Left kidney (tissue), 2 donors: ENCODE results near the gene PDCD2. TPM values are rescaled to one million over a fixed set of nuclear protein-coding genes. Genes with fewer than 3 reads are reported as not detected.
"Not testable (repeated sequence)": the region's sequence is repeated elsewhere in the genome, so short reads cannot be mapped to it uniquely, and the experiment has no call there.

Experiments
- DNase-seq: peaks from one replicate; pipeline ENCODE4 v3.0.0-alpha.2; 2013
- polyA plus RNA-seq: library from polyadenylated mRNA; unstranded; fragments of 120-200 nt; gene quantifications from one replicate; pipeline ENCODE4 v1.2.1, GENCODE V29; 2013; ENCODE audit not compliant: insufficient read length

Gene PDCD2
- polyA plus RNA-seq, 1 donor = 85.1 TPM

- DNase-seq = no peak
Measured at GRCh38 chr6:170553534-170554012, 30.9 kb downstream of the PDCD2 start.

- DNase-seq = peak; percentile 93
Measured at GRCh38 chr6:170552765-170553533, 31.5 kb downstream of the PDCD2 start, which contains the start of gene PSMB1. Gene PSMB1, minus strand, starts transcription at chr6:170553307. Its CDS starts 65 bp downstream, at chr6:170553242.

GRCh38 chr6:170545405-170545804 is 39.0 kb downstream of the PDCD2 start:
- DNase-seq = no peak

- DNase-seq = no peak
Measured at GRCh38 chr6:170542031-170542719, 42.3 kb downstream of the PDCD2 start.

GRCh38 chr6:170537329-170537728 is 47.1 kb downstream of the PDCD2 start:
- no peak for DNase-seq

GRCh38 chr6:170536671-170537070 is 47.8 kb downstream of the PDCD2 start:
- no peak for DNase-seq

- no peak for DNase-seq
Measured at GRCh38 chr6:170535004-170535403, 49.4 kb downstream of the PDCD2 start.

- no peak for DNase-seq
Measured at GRCh38 chr6:170533792-170534191, 50.6 kb downstream of the PDCD2 start.

GRCh38 chr6:170532867-170533488 is 51.5 kb downstream of the PDCD2 start:
- no peak for DNase-seq

- peak; percentile 79 for DNase-seq
Measured at GRCh38 chr6:170529839-170530469, 54.5 kb downstream of the PDCD2 start.

GRCh38 chr6:170527995-170528394 is 56.4 kb downstream of the PDCD2 start:
- not testable (repeated sequence) for DNase-seq

- no peak for DNase-seq
Measured at GRCh38 chr6:170525795-170526194, 58.6 kb downstream of the PDCD2 start.

Other genes with a start within 250 kb of the PDCD2 start
- gene PSMB1, start 31.3 kb downstream of the PDCD2 start, polyA plus RNA-seq = 216 TPM
- gene TBP, start 30.3 kb downstream of the PDCD2 start, polyA plus RNA-seq = 28.2 TPM